DMS79 treated with DMSO at 0.1 percent for 48 hours (cell line): ENCODE measurements around the gene KIF1B.
"Not testable (repeated sequence)": the region's sequence is repeated elsewhere in the genome, so short reads cannot be mapped to it uniquely, and the experiment has no call there.

Source experiments
- DNase-seq: peaks from one replicate; lab custom pipeline; 2025; lab: John Stamatoyannopoulos, UW

KIF1B gene

GRCh38 chr1:10386761-10387676, 176.6 kb downstream of the KIF1B start:
- DNase-seq, result no peak

- no peak for DNase-seq
Measured at GRCh38 chr1:10387677-10388386, 177.5 kb downstream of the KIF1B start.

DNA sequence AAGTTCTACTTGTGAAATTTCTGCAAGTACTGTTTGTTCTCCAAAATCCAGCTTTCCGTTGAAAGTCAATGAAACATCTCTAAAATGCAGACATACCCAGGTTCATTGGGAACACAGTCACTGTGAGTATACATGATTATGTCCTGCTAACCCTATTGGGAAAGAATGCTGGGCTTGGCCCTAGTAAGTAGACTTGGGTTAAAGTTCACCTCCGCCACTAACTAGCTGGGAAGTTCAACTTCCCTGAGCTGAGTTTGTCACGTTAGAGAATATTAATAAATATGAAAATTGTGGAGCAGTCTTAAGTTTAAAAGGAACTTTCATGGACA, 178.0 kb downstream of the KIF1B start:
- no peak for DNase-seq

GRCh38 chr1:10389271-10389973, 179.1 kb downstream of the KIF1B start:
- peak; percentile 42 for DNase-seq

- DNase-seq, result no peak
Measured at GRCh38 chr1:10396870-10397269, 186.5 kb downstream of the KIF1B start.

GRCh38 chr1:10398278-10398733, 187.9 kb downstream of the KIF1B start:
- peak; percentile 71 for DNase-seq

DNA sequence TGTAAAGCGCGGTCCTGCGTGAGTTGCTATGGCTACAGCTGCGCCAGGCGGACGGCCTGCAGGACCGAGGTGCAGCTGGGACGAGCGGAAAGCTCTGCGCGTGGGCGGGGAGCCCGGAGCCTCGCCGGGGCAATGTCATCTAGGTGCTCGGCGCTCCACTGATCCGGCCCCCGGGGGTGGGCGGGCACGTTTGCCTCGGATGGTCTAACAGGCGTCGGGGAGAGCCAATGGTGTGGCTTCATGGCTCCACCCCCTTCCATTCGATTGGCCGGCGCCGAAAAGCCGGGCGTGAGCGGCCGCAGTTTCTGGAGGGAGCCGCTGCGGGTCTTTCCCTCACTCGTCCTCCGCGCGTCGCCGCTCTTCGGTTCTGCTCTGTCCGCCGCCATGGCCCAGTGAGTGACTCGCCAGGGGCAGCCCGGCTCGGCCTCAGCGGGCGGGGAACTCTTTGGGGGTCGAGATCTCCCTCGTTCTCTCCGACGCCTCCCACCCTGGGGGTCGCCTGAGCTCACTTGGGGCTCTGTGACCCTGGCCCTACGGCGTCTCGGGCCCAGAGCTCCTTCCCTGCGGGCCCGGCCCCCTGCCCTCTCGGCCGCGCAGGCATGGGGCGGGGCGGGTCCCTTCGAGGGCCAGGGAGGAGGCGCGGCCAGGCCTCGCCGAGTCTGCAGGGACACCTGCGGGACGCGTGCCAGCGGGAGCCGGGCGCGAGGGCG, 188.5 kb downstream of the KIF1B start, which contains the start of gene PGD:
PGD (plus strand) TSS at position 331 of the 710 bp plus-strand sequence; CDS start at position 385, 54 bp downstream.
- peak; percentile 97 for DNase-seq

- DNase-seq, result no peak
Measured at GRCh38 chr1:10399444-10399941, 189.1 kb downstream of the KIF1B start.

DNA sequence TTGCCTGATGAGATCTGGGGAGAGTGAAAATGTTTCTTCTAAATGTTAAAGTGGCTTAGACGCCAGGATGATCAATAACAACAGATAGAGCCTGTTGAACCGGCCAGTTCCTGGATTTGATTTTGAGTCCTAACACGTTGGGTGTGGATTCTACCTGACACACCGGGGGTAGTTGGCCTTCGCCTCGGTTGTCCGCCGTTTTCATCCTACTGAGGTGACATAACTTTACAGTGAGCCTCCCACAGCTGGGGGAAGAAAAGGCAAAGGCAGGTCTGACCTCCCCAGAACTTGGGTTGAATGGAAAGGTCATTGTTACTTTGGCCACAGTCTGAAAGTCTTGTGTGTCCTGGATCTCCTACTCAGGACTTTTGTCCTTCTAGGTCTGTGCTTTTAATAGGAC, 189.6 kb downstream of the KIF1B start:
- DNase-seq, result no peak

GRCh38 chr1:10401281-10401680, 190.9 kb downstream of the KIF1B start:
- DNase-seq, result no peak

DNA sequence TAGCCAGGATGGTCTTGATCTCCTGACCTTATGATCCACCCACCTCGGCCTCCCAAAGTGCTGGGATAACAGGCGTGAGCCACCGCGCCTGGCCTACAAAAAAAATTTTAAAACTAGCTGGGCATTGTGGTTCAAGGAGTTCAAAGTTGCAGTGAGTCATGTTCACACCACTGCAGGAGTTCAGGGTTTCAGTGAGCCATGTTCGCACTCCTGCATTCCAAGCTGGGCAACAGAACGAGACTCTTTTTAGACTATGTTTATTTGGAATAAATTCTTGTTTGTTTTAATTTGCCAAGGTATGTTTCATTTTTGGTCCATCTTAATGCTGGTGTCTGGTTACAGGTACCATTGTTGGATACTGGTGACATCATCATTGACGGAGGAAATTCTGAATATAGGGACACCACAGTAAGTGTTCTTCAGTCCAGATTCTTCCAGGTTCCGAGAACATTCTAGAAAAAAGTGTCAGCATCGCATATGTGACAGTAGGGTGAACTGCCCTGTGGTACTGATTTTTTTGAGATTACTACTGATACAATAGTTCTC, 192.4 kb downstream of the KIF1B start:
- DNase-seq, result no peak

DNA sequence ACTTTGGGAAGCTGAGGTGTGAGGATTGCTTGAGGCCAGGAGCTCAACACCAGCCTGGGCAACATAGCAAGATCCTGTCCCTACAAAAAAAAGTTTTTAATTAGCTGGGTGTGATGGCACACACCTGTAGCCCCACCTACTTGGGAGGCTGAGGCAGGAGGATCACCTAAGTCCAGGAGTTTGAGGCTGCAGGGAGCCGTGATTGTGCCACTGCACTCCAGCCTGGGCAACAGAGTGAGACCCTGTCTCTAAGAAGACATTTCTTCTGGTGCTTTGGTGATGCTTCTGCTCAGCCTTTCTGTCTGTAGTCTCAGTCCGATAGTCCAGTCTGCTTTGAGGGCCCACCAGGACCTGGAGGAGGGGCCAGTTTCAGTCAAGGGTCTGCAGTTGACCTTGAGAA, 196.8 kb downstream of the KIF1B start:
- DNase-seq, result no peak

- no peak for DNase-seq
Measured at GRCh38 chr1:10415211-10415930, 205.0 kb downstream of the KIF1B start.

- not testable (repeated sequence) for DNase-seq
Measured at GRCh38 chr1:10415967-10416366, 205.6 kb downstream of the KIF1B start.

GRCh38 chr1:10418741-10419140, 208.4 kb downstream of the KIF1B start:
- not testable (repeated sequence) for DNase-seq

- no peak for DNase-seq
Measured at GRCh38 chr1:10419351-10419750, 209.0 kb downstream of the KIF1B start.

DNA sequence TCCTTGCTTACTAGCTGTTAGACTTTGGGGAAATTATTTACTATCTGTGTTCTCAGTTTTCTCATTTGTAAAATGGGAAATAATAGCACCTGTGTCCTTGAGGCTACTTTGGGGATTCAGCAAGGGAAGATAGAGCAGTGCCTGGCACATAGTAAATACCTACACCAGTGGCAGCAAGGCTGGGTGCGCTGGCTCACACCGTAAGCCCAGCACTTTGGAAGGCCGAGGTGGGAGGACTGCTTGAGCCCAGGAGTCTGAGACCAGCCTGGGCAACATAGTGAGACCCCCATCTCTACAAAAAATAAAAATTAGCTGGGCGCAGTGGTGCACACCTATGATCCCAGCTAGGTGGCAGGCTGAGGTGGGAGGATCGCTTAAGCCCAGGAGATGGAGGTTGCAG, 211.3 kb downstream of the KIF1B start:
- DNase-seq, result no peak

DNA sequence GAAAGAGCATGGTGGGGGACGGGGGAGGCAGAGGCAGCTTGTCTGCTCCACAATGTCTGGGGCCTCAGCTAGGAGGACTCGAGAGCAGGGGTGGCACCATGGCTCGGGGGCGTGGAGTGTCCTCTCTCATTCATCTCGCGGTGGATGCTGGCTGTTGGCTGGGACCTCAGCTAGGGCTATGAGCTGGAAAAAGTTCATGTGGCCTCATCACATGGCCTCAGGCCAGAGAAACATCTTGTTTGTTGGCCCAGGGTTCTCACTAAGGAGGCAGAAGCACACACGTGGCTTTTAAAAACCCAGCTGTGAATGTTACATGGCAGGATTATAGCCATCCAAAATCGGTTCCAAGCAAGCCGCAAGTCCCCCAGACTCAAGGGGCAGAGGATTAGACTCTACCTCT, 213.7 kb downstream of the KIF1B start:
- DNase-seq, result no peak

- DNase-seq, result no peak
Measured at GRCh38 chr1:10424651-10425050, 214.3 kb downstream of the KIF1B start.

- DNase-seq, result not testable (repeated sequence)
Measured at GRCh38 chr1:10425826-10426534, 215.6 kb downstream of the KIF1B start.
